Activated CD4-positive, alpha-beta T cell treated with anti-CD3 and anti-CD28 coated beads for 4 hours (primary cell): ENCODE measurements around the gene WFS1.

Experiments used
- DNase-seq, 2 donors: peaks; one replicate each; pipeline ENCODE4 v3.0.0-alpha.2; 2020

Gene WFS1

GRCh38 chr4:6327220-6327917, 57.7 kb downstream of the WFS1 start:
- peak; percentile 71 to 73 for DNase-seq

- no peak for DNase-seq
These were observed 58.9 kb downstream of the WFS1 start for GRCh38 chr4:6328526-6328925.

- no peak for DNase-seq
These were observed 60.1 kb downstream of the WFS1 start for GRCh38 chr4:6329478-6330383.

GRCh38 chr4:6330384-6330767, 60.7 kb downstream of the WFS1 start:
- no peak for DNase-seq

- DNase-seq, result no peak
These were observed 61.4 kb downstream of the WFS1 start for GRCh38 chr4:6331018-6331417.

GRCh38 chr4:6331468-6331867, 61.8 kb downstream of the WFS1 start:
- DNase-seq, result no peak

GRCh38 chr4:6332042-6332668, 62.5 kb downstream of the WFS1 start:
- no peak for DNase-seq

GRCh38 chr4:6332669-6333050, 63.0 kb downstream of the WFS1 start:
- DNase-seq, result no peak

- no peak for DNase-seq
These were observed 63.9 kb downstream of the WFS1 start for GRCh38 chr4:6333301-6334202.

- DNase-seq, result no peak
These were observed 64.7 kb downstream of the WFS1 start for GRCh38 chr4:6334203-6334887.

- DNase-seq, result no peak
These were observed 65.5 kb downstream of the WFS1 start for GRCh38 chr4:6335040-6335590.

GRCh38 chr4:6336166-6336565, 66.5 kb downstream of the WFS1 start:
- no peak for DNase-seq

GRCh38 chr4:6337331-6337935, 67.8 kb downstream of the WFS1 start:
- no peak for DNase-seq

GRCh38 chr4:6338175-6338950, 68.7 kb downstream of the WFS1 start:
- DNase-seq, result no peak

GRCh38 chr4:6338951-6339817, 69.5 kb downstream of the WFS1 start:
- no peak for DNase-seq

GRCh38 chr4:6339818-6340445, 70.3 kb downstream of the WFS1 start:
- no peak for DNase-seq

GRCh38 chr4:6340446-6341015, 70.9 kb downstream of the WFS1 start:
- DNase-seq, result no peak

- DNase-seq, result no peak
These were observed 72.0 kb downstream of the WFS1 start for GRCh38 chr4:6341696-6342095.
